ENCODE measurements around the gene CADPS.

The CADPS gene

DNA sequence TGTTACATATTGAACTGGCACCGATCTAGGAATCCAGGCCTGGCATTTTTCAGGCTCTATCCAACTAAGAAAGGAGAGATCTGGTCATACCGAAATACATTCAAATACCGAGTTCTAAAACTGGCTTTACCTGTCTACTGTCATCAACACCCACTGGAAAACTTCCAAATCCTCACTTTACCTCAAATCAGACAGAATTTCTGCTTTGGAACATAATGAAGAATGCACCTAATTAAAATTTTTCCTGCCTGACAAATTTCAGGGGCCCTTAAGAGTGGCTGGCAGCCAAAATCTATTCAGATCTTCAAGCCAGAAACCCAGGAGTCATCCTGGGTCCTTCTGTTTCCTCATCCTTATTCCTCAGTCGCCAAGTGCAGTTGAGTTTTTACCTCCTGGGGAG, 303.3 kb downstream of the CADPS start:
- peaks cover 2% of the 10 kb centered on the region for H3K27me3 Mint-ChIP-seq
- no peaks in the 10 kb centered on the region for H3K9me3 Mint-ChIP-seq
- H3K27ac Mint-ChIP-seq = no peak overlapping the region
- H3K4me3 Mint-ChIP-seq = no peak overlapping the region
- no peak for ATAC-seq (ENCODE audit: low read depth)
- no peak for DNase-seq (ENCODE audit: low spot score in 2 of 2)
- no peaks in the 10 kb centered on the region for H3K36me3 Mint-ChIP-seq
- H3K4me1 Mint-ChIP-seq = no peaks in the 10 kb centered on the region

DNA sequence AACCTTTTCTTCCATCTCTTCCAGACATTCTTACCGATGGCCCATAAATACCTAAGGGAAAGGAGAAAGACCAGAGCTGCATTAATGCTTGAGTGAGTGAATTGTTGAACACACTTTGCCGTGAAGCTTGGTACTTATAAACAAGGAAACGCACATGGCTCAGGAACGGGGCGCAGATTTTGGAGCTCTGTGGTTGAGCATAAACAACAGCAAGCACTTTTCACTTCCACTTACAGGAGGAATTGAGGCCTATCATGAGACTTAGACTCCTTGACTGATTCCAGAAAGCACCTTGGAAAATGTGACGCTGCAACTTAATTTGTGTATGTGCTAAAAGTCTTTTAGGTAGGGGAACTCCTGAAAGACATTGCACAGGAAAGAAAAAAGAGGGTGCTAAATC, 304.3 kb downstream of the CADPS start:
- Mint-ChIP-seq H3K4me1 (no peaks in the 10 kb centered on the region), H3K27ac (no peak overlapping the region), H3K9me3 (no peaks in the 10 kb centered on the region), H3K36me3 (no peaks in the 10 kb centered on the region), H3K27me3 (peaks cover 2% of the 10 kb centered on the region), H3K4me3 (no peak overlapping the region)
- DNase-seq (ENCODE audit: low spot score in 2 of 2) (no peak), ATAC-seq (ENCODE audit: low read depth) (no peak)

GRCh38 chr3:62569609-62570008, 305.6 kb downstream of the CADPS start:
- H3K4me3 Mint-ChIP-seq = no peak overlapping the region
- DNase-seq (ENCODE audit: low spot score in 2 of 2) = no peak
- ATAC-seq (ENCODE audit: low read depth) = no peak
- no peaks in the 10 kb centered on the region for H3K9me3 Mint-ChIP-seq
- H3K36me3 Mint-ChIP-seq = no peaks in the 10 kb centered on the region
- H3K27me3 Mint-ChIP-seq = peaks cover 2% of the 10 kb centered on the region
- no peaks in the 10 kb centered on the region for H3K4me1 Mint-ChIP-seq
- no peak overlapping the region for H3K27ac Mint-ChIP-seq

GRCh38 chr3:62567097-62568021, 307.9 kb downstream of the CADPS start:
- H3K27ac Mint-ChIP-seq = no peak overlapping the region
- H3K4me3 Mint-ChIP-seq = no peak overlapping the region
- H3K27me3 Mint-ChIP-seq = no peaks in the 10 kb centered on the region
- H3K4me1 Mint-ChIP-seq = no peaks in the 10 kb centered on the region
- DNase-seq (ENCODE audit: low spot score in 2 of 2) = no peak
- no peaks in the 10 kb centered on the region for H3K9me3 Mint-ChIP-seq
- ATAC-seq (ENCODE audit: low read depth) = no peak
- H3K36me3 Mint-ChIP-seq = no peaks in the 10 kb centered on the region

GRCh38 chr3:62566022-62566557, 309.1 kb downstream of the CADPS start:
- H3K27ac Mint-ChIP-seq = no peak overlapping the region
- H3K4me1 Mint-ChIP-seq = no peaks in the 10 kb centered on the region
- H3K27me3 Mint-ChIP-seq = no peaks in the 10 kb centered on the region
- DNase-seq (ENCODE audit: low spot score in 2 of 2) (no peak), ATAC-seq (ENCODE audit: low read depth) (no peak)
- H3K4me3 Mint-ChIP-seq = no peak overlapping the region
- H3K36me3 Mint-ChIP-seq = no peaks in the 10 kb centered on the region
- no peaks in the 10 kb centered on the region for H3K9me3 Mint-ChIP-seq

- H3K4me3 Mint-ChIP-seq = no peak overlapping the region
- no peaks in the 10 kb centered on the region for H3K9me3 Mint-ChIP-seq
- no peak overlapping the region for H3K27ac Mint-ChIP-seq
- H3K4me1 Mint-ChIP-seq = no peaks in the 10 kb centered on the region
- H3K27me3 Mint-ChIP-seq = no peaks in the 10 kb centered on the region
- no peak for ATAC-seq (ENCODE audit: low read depth)
- no peaks in the 10 kb centered on the region for H3K36me3 Mint-ChIP-seq
- DNase-seq (ENCODE audit: low spot score in 2 of 2) = no peak
Measured at GRCh38 chr3:62562596-62562995, 312.6 kb downstream of the CADPS start.

DNA sequence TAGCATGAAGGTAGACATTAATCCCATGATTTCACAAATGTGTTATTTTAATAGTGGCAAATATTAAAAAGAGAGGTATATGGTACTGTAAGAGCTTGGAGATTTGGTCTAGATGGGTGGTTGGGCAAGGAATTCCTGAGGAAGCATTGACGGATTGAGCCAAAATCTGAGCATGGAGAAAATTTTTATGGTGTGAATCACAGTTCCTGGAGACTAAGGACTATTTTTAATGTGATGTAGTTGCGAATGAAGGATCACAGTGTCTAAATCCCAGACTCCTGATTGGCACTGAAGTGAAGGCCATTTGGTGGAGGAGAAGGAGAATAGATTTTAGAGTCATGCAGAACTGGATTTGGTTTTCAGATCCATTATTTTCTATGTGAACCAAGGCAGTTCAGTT, 313.2 kb downstream of the CADPS start:
- DNase-seq (ENCODE audit: low spot score in 2 of 2) = no peak

GRCh38 chr3:62559831-62560445, 315.3 kb downstream of the CADPS start:
- no peaks in the 10 kb centered on the region for H3K4me1 Mint-ChIP-seq
- H3K4me3 Mint-ChIP-seq = no peak overlapping the region
- H3K27me3 Mint-ChIP-seq = no peaks in the 10 kb centered on the region
- DNase-seq (ENCODE audit: low spot score in 2 of 2) (no peak), ATAC-seq (ENCODE audit: low read depth) (no peak)
- H3K27ac Mint-ChIP-seq = no peak overlapping the region
- no peaks in the 10 kb centered on the region for H3K9me3 Mint-ChIP-seq
- no peaks in the 10 kb centered on the region for H3K36me3 Mint-ChIP-seq

More for the DNA sequence above, 313.2 kb downstream of the CADPS start:
- H3K4me1 Mint-ChIP-seq = no peaks in the 10 kb centered on the region
- H3K4me3 Mint-ChIP-seq = no peak overlapping the region
- no peak for ATAC-seq (ENCODE audit: low read depth)
- H3K27ac Mint-ChIP-seq = no peak overlapping the region
- H3K9me3 Mint-ChIP-seq = no peaks in the 10 kb centered on the region
- no peaks in the 10 kb centered on the region for H3K27me3 Mint-ChIP-seq
- H3K36me3 Mint-ChIP-seq = no peaks in the 10 kb centered on the region

GRCh38 chr3:62558549-62559112, 316.6 kb downstream of the CADPS start:
- no peak for DNase-seq (ENCODE audit: low spot score in 2 of 2)
- no peaks in the 10 kb centered on the region for H3K36me3 Mint-ChIP-seq
- no peak for ATAC-seq (ENCODE audit: low read depth)
- H3K27ac Mint-ChIP-seq = no peak overlapping the region
- H3K9me3 Mint-ChIP-seq = no peaks in the 10 kb centered on the region
- no peak overlapping the region for H3K4me3 Mint-ChIP-seq
- no peaks in the 10 kb centered on the region for H3K27me3 Mint-ChIP-seq
- H3K4me1 Mint-ChIP-seq = no peaks in the 10 kb centered on the region

DNA sequence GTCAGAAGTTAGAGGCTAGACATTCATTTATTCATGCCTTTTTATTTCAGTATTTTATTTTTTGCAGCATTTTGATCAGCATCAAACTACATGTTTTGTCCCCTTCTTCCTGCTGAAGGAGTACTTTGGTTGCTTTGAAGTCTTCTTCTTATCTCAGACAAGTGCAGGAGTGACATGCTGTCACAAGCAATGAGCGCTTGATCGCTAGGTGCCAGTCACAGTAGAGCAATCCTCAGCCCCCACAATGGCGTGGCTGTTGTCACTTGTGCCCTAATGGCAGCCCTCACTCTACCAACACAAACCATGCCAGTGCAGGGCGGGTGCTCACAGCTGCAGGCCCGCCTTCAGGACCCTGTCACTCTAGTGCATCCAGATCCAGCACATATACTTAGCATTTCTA, 317.2 kb downstream of the CADPS start:
- Mint-ChIP-seq H3K27ac (no peak overlapping the region), H3K4me1 (no peaks in the 10 kb centered on the region), H3K36me3 (no peaks in the 10 kb centered on the region), H3K9me3 (no peaks in the 10 kb centered on the region), H3K4me3 (no peak overlapping the region), H3K27me3 (no peaks in the 10 kb centered on the region)
- no peak for ATAC-seq (ENCODE audit: low read depth)
- DNase-seq (ENCODE audit: low spot score in 2 of 2) = no peak

DNA sequence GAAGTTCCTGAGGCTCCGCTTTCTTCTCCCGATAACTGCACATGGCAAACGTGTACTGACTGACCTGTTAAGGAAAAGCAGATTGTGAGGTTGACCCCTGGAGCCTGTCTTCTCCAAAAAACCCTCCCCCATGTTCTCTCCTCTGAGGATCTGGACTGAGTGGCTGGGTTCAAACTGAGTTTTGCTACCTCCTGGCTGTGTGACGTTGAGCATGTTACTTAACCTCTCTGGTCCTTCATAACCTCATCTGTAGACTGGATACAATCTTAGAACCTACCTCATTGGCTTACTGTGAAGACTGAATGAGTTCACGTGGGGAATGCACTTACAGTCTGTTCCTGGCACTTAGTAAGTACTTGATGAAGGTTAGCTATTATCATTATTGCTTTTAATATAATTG, 317.8 kb downstream of the CADPS start:
- no peaks in the 10 kb centered on the region for H3K4me1 Mint-ChIP-seq
- no peaks in the 10 kb centered on the region for H3K36me3 Mint-ChIP-seq
- no peaks in the 10 kb centered on the region for H3K9me3 Mint-ChIP-seq
- no peaks in the 10 kb centered on the region for H3K27me3 Mint-ChIP-seq
- DNase-seq (ENCODE audit: low spot score in 2 of 2) (no peak), ATAC-seq (ENCODE audit: low read depth) (no peak)
- no peak overlapping the region for H3K27ac Mint-ChIP-seq
- H3K4me3 Mint-ChIP-seq = no peak overlapping the region

DNA sequence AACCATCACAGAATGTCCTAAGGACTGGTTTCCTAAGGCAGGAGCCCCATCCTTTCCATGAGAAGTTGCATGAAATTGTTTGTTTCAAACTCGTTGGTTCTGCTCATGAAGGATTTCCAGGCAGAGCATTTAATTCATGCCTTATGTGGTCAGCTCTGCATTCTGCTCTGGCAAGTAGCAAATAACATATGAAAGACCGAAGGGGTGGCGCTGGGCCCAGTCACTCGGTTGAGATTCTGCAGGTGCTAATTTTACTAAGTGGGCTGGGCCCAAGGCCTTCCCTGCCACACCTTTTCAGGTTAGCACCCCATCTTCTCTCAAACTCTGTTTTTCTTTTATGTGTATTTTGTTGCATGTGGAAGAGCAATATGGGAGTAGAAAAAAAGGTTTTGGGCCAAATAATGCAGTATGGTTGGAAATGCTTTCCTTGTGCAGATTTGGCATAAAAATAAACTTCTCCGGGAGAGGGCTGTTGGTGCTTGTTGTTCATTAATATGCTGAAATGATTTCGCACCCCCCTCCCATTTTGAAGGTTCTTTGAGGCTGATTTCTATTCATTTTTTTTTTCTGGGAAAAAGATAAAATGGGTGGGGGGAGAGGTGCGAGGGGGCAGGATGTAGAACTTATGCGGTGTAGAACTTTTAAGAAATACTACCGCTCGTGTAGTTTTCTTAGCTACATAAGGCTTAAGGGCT, 318.9 kb downstream of the CADPS start:
- DNase-seq (ENCODE audit: low spot score in 2 of 2) (no peak), ATAC-seq (ENCODE audit: low read depth) (no peak)
- H3K9me3 Mint-ChIP-seq = peaks cover 3% of the 10 kb centered on the region
- peaks cover 3% of the 10 kb centered on the region for H3K27me3 Mint-ChIP-seq
- no peak overlapping the region for H3K27ac Mint-ChIP-seq
- no peaks in the 10 kb centered on the region for H3K4me1 Mint-ChIP-seq
- no peak overlapping the region for H3K4me3 Mint-ChIP-seq
- no peaks in the 10 kb centered on the region for H3K36me3 Mint-ChIP-seq

GRCh38 chr3:62554264-62554799, 320.9 kb downstream of the CADPS start:
- peaks cover 3% of the 10 kb centered on the region for H3K9me3 Mint-ChIP-seq

DNA sequence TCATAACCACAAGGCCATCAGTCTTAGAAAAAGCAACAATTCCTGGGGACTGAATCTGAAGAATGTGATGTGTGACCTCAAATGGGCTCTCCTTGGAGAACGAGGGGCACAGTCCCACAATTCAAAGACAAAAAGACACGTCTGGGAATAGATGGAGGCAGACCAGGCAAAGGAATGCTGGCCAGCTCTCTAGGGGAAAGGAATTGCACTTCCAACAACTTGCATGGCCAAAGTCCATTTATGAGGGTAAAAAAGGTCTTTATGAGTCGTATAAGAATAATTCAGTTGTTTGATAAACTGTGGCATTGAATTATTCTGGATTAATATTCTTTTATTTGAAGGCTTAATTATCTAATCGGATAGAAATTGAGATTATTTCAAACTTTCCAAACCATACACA, 321.4 kb downstream of the CADPS start:
- Mint-ChIP-seq H3K9me3 (peaks cover 3% of the 10 kb centered on the region), H3K27me3 (peaks cover 5% of the 10 kb centered on the region), H3K36me3 (no peaks in the 10 kb centered on the region), H3K4me3 (no peak overlapping the region), H3K27ac (no peak overlapping the region), H3K4me1 (no peaks in the 10 kb centered on the region)
- ATAC-seq (ENCODE audit: low read depth) (no peak), DNase-seq (ENCODE audit: low spot score in 2 of 2) (no peak)

More at GRCh38 chr3:62554264-62554799, 320.9 kb downstream of the CADPS start:
- Mint-ChIP-seq H3K27ac (no peak overlapping the region), H3K4me1 (no peaks in the 10 kb centered on the region), H3K36me3 (no peaks in the 10 kb centered on the region), H3K27me3 (peaks cover 5% of the 10 kb centered on the region), H3K4me3 (no peak overlapping the region)
- ATAC-seq (ENCODE audit: low read depth) (no peak), DNase-seq (ENCODE audit: low spot score in 2 of 2) (no peak)

Data from memory B cell (primary cell).